Ecto neural progenitor cell (in vitro differentiated cells): ENCODE results near the gene CBFB.
"Not testable (repeated sequence)": the region's sequence is repeated elsewhere in the genome, so short reads cannot be mapped to it uniquely, and the experiment has no call there.

Experiments used
- DNase-seq: peaks from one replicate; pipeline ENCODE4 v3.0.0-alpha.2; 2018; ENCODE audit warnings: low spot score

CBFB gene

GRCh38 chr16:67041520-67041919, 12.6 kb downstream of the CBFB start:
- not testable (repeated sequence) for DNase-seq

GRCh38 chr16:67043420-67043819, 14.5 kb downstream of the CBFB start:
- DNase-seq = no peak

DNA sequence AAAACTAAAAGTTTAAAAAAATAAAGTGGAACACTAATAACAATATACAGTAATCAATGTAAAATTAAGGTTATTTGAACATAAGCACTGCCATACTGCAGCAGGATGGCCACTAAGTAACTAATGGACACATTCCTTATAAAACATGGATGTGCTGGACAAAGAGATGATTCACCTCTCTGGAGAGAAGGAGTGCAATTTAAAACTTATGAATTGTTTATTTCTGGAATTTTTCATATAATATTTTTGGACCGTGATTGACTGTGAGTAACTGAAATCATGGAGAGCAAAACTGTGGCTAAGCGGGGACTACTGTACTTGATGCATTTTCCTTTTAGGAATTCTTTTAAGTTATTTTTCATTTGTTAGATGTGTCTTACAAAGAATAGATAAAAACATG, 21.8 kb downstream of the CBFB start:
- DNase-seq = no peak

- DNase-seq = no peak
Observed at GRCh38 chr16:67052399-67052798, 23.4 kb downstream of the CBFB start.

GRCh38 chr16:67053767-67054334, 24.9 kb downstream of the CBFB start:
- DNase-seq = no peak

DNA sequence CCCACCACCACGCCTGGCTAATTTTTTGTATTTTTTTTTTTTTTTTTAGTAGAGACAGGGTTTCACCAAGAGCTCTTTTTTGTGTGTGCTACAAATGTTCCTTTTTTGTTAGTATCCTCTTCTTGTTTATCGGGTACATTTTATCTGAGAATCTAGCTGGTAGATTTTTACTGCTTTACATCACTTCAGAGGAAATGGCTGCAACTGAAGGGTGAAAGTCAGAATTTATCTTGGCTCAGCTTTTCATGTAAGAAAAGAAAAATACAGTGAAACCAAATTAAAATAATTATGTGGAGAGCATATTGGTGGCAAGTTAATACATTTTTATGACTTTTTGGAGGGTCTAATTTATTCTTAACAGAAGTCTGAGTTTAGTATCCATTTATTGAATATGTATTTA, 26.0 kb downstream of the CBFB start:
- DNase-seq = no peak

- DNase-seq = no peak
Observed at GRCh38 chr16:67055712-67056487, 27.0 kb downstream of the CBFB start.

DNA sequence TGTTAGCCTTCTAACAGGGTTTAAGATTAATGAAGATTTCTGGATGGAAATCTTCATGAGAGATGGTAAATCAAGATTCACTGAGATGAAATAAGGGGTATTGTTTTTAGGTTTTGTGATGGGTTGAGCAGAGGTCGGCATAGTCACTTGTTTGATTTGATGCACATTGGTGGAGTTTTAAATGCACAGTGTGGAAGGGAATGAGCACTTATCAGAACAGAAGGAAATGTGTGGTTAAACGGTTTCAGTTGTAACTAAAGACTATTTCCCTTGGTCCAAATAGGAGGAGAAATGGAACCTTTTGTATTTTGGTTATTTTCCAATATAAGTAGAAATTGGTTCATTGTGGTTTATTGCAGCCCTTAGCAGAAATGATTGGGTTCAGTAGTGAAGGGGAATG, 34.1 kb downstream of the CBFB start:
- no peak for DNase-seq

DNA sequence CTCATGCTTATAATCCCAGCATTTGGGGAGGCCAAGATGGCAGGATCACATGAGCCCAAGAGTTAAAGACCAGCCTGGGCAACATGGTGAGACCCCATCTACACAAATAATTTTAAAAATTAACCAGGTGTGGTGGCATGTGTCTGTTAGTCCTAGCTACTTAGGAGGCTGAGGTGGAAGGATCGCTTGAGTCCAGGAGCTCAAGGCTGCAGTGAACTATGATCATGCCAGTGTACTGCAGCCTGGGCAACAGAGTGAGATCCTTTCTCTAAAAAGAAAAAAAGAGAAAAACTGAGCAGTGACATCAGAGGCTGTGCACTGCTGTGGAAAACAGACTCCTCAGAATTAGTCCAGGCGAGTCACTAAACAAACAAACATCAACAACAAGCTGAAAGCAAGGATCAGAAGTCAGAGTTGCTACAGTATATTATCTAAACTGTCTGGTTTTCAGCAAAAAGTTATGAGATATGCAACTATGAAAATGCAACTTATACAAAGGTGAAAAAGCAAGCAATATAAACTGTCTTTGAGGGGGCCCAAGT, 39.3 kb downstream of the CBFB start:
- no peak for DNase-seq

- DNase-seq = no peak
Observed at GRCh38 chr16:67071476-67072048, 42.6 kb downstream of the CBFB start.

GRCh38 chr16:67075331-67075730, 46.4 kb downstream of the CBFB start:
- DNase-seq = no peak

DNA sequence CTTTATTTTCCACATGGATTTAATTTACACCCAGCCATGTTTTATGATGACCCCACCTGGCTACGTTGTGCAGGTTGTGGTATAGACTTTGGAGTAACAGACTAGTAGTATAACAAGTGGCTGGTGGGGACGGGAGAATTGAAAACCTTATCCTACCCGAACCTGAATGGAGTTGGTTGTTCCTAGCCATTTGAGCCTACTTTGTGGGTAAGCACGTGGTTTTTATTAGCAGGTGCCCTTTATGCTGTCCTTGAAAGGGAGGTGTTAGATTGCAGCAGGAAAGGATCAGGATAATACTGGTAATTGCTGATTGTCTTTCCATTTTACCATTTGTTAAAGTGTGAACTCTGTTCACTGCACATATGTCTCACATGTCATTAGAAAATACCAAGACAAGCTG, 48.9 kb downstream of the CBFB start:
- DNase-seq = no peak

DNA sequence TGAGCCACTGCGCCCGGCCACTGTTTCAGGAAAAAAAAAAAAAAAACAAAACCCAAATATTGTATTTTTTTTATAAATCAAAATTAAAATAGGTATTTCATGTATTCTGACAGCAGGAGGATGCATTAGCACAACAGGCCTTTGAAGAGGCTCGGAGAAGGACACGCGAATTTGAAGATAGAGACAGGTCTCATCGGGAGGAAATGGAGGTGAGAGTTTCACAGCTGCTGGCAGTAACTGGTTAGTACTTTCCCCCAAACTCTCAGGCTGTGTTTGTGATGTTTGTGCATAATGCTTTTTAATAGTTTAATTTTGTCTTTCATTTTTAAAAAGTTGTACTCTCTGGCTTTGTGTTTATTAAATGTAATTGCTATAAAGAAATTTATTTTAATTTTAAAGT, 53.2 kb downstream of the CBFB start:
- no peak for DNase-seq

DNA sequence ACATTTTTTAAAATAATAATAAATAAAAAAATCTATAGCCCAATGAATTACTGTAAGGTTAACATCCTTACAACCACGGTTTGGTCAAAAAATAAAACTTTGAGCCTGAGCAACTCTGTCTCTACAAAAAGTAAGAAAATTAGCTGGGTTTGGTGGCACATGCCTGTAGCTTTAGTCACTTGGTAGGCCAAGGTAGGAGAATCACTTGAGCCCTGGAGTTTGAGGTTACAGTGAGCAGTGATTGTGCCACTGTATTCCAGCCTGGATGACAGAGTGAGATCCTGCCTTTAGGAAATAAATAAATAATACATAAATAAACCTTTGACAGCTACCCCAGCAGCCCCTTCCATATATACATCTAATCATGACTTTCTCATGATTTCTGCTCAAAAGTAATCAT, 53.9 kb downstream of the CBFB start:
- no peak for DNase-seq

- DNase-seq = no peak
Observed at GRCh38 chr16:67084345-67085028, 55.5 kb downstream of the CBFB start.

DNA sequence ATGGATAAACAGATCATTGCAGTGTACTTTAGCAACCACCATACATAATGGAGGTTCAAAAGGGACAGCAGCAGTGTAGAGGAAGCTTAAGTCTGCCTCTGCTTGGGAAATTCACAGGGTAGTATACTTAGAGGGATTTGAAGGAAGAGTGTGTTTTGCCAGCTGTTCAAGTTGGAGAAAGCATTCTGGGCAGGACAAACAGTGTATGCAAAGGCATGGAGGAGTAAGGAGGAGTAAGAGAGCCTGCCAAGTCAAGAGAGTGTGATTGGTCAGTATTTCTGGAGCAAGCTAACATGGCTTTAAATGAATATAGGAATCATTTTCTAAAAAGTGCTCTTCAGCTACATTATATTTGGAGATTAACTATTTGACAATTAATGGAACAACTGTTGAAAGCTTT, 57.9 kb downstream of the CBFB start:
- no peak for DNase-seq

DNA sequence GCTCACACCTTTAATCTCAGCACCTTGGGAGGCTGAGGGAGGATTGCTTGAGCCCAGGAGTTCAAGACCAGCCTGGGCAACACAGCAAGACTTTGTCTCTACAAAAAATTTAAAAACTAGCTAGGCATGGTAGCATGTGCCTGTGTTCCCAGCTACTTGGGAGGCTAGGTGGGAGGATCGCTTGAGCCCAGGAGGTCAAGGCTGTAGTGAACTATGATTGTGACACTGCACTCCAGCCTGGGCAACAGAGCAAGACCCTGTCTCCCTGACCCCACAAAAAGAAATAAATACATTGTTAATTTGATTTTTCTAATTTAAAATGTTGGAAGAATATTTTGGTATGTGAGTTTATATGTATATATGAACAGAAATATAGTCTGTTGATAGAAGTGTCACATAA, 58.3 kb downstream of the CBFB start:
- no peak for DNase-seq

DNA sequence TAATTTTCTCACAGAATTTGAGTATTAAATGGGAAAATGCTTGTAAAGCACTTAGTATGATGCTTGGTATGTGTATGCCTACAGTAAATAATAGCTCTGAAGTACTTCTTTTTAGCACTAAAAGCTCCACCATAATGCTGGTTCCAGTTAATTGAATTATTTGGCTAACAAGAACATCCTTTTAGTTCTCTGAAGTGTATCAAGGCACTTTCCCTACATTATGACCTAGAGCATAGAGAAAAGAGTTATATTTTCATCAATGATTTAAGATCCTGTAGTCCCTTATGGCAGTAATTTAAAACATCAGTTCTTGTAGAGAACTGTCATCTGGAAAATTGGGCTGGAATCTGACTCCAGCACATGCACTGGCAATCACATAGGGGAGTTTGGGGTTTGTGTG, 58.9 kb downstream of the CBFB start:
- DNase-seq = no peak

DNA sequence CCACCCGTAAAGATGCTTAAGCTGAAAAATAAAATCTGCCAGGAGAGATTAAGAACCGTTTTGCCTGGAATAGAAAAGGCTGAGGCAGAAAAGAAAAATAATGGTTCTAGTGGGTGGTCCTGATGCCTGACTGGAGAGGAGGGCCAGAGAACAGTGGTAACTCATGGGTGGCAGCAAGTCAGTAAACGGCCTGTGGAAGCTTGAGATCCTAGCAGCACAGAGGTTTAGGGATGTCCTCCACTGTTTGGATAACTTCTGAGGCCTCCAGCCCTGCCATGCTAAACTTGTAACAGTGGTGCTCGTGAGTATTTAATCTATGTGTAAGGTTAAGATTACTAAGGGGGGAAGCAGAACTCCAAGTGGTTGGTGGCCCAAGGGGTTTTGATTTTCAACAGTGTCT, 59.6 kb downstream of the CBFB start:
- DNase-seq = no peak

DNA sequence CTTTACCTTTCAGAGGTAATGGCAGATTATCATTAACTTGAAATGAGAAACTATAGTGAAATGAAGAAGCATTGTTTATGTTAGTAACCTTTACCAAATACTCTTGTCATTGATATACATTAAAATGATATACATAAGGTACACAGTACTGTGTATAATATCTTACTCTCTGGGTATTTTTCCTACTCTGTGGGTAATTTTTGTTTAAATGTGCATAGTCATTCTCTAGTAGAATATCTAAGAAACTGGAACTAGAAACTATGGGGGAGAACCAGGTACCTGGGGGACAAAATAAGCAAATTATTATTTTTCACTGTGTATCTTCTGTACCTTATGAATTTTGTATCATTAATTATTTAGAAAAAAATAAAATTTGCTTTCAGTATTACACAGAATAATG, 60.2 kb downstream of the CBFB start:
- DNase-seq = no peak

DNA sequence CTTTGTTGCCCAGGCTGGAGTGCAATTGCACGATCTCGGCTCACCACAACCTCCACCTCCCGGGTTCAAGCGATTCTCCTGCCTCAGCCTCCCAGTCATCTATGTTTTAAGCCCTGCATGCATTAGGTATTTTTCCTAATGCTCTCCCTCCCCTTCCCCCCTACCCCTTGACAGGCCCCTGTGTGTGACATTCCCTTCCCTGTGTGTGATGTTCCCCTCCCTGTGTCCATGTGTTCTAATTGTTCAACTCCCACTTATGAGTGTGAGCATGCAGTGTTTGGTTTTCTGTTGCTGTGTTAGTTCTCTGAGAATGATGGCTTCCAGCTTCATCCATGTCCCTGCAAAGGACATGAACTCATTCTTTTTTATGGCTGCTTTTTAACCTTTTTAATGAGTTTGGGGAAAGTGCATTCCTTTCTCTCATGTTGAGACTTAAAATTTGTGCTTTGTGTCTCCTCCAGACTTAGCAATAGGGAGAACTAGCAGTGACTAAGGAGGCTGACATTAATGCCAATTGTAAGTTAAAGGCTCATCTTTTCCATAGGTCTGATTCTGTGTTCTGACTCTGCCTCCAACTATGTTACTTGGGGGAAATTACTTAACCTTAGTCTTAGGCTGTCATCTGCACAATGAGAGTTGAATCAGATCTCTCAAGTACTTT, 63.1 kb downstream of the CBFB start:
- DNase-seq = no peak

DNA sequence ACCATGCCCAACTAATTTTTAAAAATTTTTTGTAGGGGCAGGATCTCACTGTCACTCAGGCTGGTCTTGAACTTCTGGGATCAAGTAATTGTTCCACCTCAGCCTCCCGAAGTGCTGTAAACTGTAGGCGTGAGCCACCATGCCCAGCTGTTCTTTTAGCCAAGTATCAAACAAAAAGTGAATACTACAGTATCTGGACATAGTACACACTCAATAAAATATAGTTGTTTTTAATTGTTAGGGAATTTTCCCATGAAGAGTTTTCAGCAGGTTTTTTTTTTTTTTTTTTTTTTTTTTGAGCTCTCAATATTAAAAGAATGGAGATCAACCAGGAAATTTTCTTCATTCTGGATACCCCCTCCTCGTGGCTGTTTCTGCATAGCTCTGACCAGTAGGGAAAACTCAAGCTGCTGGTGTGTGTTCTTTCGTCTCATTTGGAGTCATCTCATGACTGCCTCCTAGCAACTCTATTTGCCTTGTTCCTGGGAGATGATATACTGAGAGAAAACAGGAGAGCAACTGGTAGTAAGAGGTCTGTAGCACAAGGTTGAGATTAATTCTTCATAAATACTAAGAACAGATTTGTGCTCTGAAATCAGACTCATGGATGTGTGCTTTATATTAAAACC, 64.3 kb downstream of the CBFB start:
- no peak for DNase-seq
